Measurements from ENCODE around the gene COLGALT1. TPM values are rescaled to one million over a fixed set of nuclear protein-coding genes. Genes with fewer than 3 reads are reported as not detected.

The COLGALT1 gene
- total RNA-seq (10 to 100 TPM; 22.4 to 32.2 TPM), polyA plus RNA-seq (10 to 100 TPM; 14.4 to 22.5 TPM)

GRCh38 chr19:17555480-17555928, at the start of gene COLGALT1:
Gene COLGALT1, plus strand, starts transcription at chr19:17555649. Its CDS starts 65 bp downstream, at chr19:17555714.
- Histone ChIP-seq H3K4me3 (ENCODE audit: low read depth in 1 of 3, low read length in 3 of 3) (peak within 1 kb of the TSS; percentile 65 to 97 (median 76)), H3K27ac (ENCODE audit: low read depth in 1 of 2, low read length in 2 of 2) (peak within 1 kb of the TSS; percentile 63 to 71), H3K9ac (ENCODE audit: low read depth in 1 of 2, low read length in 2 of 2) (peak within 1 kb of the TSS; percentile 52), H3K27me3 (ENCODE audit: control insufficient read depth in 4 of 4, insufficient read depth in 4 of 4, low read length in 3 of 4) (no peaks in the 10 kb centered on the region), H3K4me1 (ENCODE audit: control insufficient read depth in 4 of 4, insufficient read depth in 4 of 4, low read length in 3 of 4) (peaks cover 4 to 16% (median 9%) of the 10 kb centered on the region in 4 donors), H3K36me3 (ENCODE audit: control insufficient read depth in 4 of 4, insufficient read depth in 3 of 4, low read depth in 1 of 4, low read length in 3 of 4) (peaks cover 0 to 12% (median 5%) of the 10 kb centered on the region in 4 donors), H3K9me3 (ENCODE audit: control insufficient read depth in 4 of 4, low read length in 3 of 4) (no peaks in the 10 kb centered on the region)
- TF ChIP-seq GABPA (IDR thresholded peaks at IDR 0.05 in 1 of 2, conservative IDR thresholded peaks at IDR 0.05 in 1 of 2), result no peak
- no peak for TF ChIP-seq ZBTB33 (IDR thresholded peaks at IDR 0.05)
- no peak for TF ChIP-seq RAD21 (IDR thresholded peaks at IDR 0.05)
- peak; percentile 56 for TF ChIP-seq YY1 (IDR thresholded peaks at IDR 0.05)
- TF ChIP-seq NR2F2 (IDR thresholded peaks at IDR 0.05), result no peak
- no peak for TF ChIP-seq HNF4G (IDR thresholded peaks at IDR 0.05)
- peak; percentile 56 for TF ChIP-seq SP1 (IDR thresholded peaks at IDR 0.05)
- no peak for TF ChIP-seq FOXA2 (IDR thresholded peaks at IDR 0.05)
- no peak for TF ChIP-seq TAF1 (conservative IDR thresholded peaks at IDR 0.05)
- no peak for TF ChIP-seq REST (IDR thresholded peaks at IDR 0.05)
- TF ChIP-seq ATF3 (IDR thresholded peaks at IDR 0.05), result no peak
- TF ChIP-seq RXRA (IDR thresholded peaks at IDR 0.05), result peak; percentile 12 to 15
- no peak for TF ChIP-seq CTCF (IDR thresholded peaks at IDR 0.05; ENCODE audit: low read depth, low read length, missing input control)
- TF ChIP-seq JUND (IDR thresholded peaks at IDR 0.05), result peak; percentile 73 to 74
- peak; percentile 87 to 92 for TF ChIP-seq EGR1 (IDR thresholded peaks at IDR 0.05; ENCODE audit: low read depth in 2 of 2)
- no peak for TF ChIP-seq FOXA1 (IDR thresholded peaks at IDR 0.05)
- TF ChIP-seq MAX (IDR thresholded peaks at IDR 0.05), result peak; percentile 71
- peak; percentile 41 to 48 for TF ChIP-seq HNF4A (conservative IDR thresholded peaks at IDR 0.05)
- WGBS, result under 1% methylated on average over 64 of the region's 64 CpGs
- peak; percentile 99 for DNase-seq (ENCODE audit: low spot score)
